ENCODE measurements around the gene KIF3C.
A peak's percentile ranks its signal among the peaks of the same experiment; 100 is the strongest.
"Not testable (repeated sequence)": the region's sequence is repeated elsewhere in the genome, so short reads cannot be mapped to it uniquely, and the experiment has no call there.

The KIF3C gene

GRCh38 chr2:25982273-25982967 is at the start of gene KIF3C:
Gene KIF3C, minus strand, starts transcription at chr2:25982497. Its CDS starts 580 bp downstream, at chr2:25981917.
- peak; percentile 56 for DNase-seq

- not testable (repeated sequence) for DNase-seq
Observed at GRCh38 chr2:26028083-26028482, 45.8 kb upstream of the KIF3C start.

GRCh38 chr2:26025509-26025908 is 43.2 kb upstream of the KIF3C start:
- no peak for DNase-seq

- no peak for DNase-seq
Observed at GRCh38 chr2:26024260-26024659, 42.0 kb upstream of the KIF3C start.

- DNase-seq: no peak
Observed at GRCh38 chr2:26020231-26020640, 37.9 kb upstream of the KIF3C start.

- DNase-seq: peak; percentile 80
Observed at GRCh38 chr2:26018184-26019055, 36.1 kb upstream of the KIF3C start.

GRCh38 chr2:26017464-26018183 is 35.3 kb upstream of the KIF3C start:
- DNase-seq: no peak

GRCh38 chr2:26016706-26017045 is 34.4 kb upstream of the KIF3C start:
- DNase-seq: not testable (repeated sequence)

GRCh38 chr2:26016012-26016705 is 33.9 kb upstream of the KIF3C start:
- no peak for DNase-seq

GRCh38 chr2:26013668-26014067 is 31.4 kb upstream of the KIF3C start:
- DNase-seq: no peak

GRCh38 chr2:26011990-26012856 is 29.9 kb upstream of the KIF3C start:
- DNase-seq: peak; percentile 66

- DNase-seq: no peak
Observed at GRCh38 chr2:26011609-26011989, 29.3 kb upstream of the KIF3C start.

- no peak for DNase-seq
Observed at GRCh38 chr2:26010943-26011342, 28.6 kb upstream of the KIF3C start.

GRCh38 chr2:26009567-26009963 is 27.3 kb upstream of the KIF3C start:
- DNase-seq: peak; percentile 29

- peak; percentile 92 for DNase-seq
Observed at GRCh38 chr2:26008851-26009566, 26.7 kb upstream of the KIF3C start.

GRCh38 chr2:26008095-26008494 is 25.8 kb upstream of the KIF3C start:
- DNase-seq: no peak

GRCh38 chr2:26002632-26003310 is 20.5 kb upstream of the KIF3C start:
- no peak for DNase-seq

GRCh38 chr2:26001743-26002351 is 19.6 kb upstream of the KIF3C start:
- no peak for DNase-seq

GRCh38 chr2:26000561-26001082 is 18.3 kb upstream of the KIF3C start:
- no peak for DNase-seq

- DNase-seq: not testable (repeated sequence)
Observed at GRCh38 chr2:25999406-25999805, 17.1 kb upstream of the KIF3C start.
